Ovary (tissue), 9 donors: Measurements from ENCODE around the gene PYY. TPM values are rescaled to one million over a fixed set of nuclear protein-coding genes. Genes with fewer than 3 reads are reported as not detected.
"Not testable (repeated sequence)": the region's sequence is repeated elsewhere in the genome, so short reads cannot be mapped to it uniquely, and the experiment has no call there.

Experiments
- DNase-seq, 5 donors: peaks; one replicate each; pipeline ENCODE4 v3.0.0-alpha.2; 2019 to 2020
- H3K27ac ChIP-seq, 2 donors: fragments of 200-600 bp; one replicate each; pipeline versions ENCODE4 v1.5.1 to v1.8.0; 2019 to 2022
- H3K27me3 ChIP-seq: fragments of 200-600 bp; one replicate; pipeline ENCODE4 v1.8.0; 2022
- H3K36me3 ChIP-seq: fragments of 200-600 bp; sonication (generic); one replicate; pipeline ENCODE4 v1.5.1; 2019
- H3K4me1 ChIP-seq: one replicate; pipeline ENCODE4 v1.8.1; 2013; ENCODE audit warnings: mild to moderate bottlenecking, moderate library complexity; ENCODE audit not compliant: insufficient read depth
- H3K4me3 ChIP-seq: fragments of 200-600 bp; sonication (generic); one replicate; pipeline ENCODE4 v1.5.1; 2017
- H3K9me3 ChIP-seq, 2 donors: fragments of 200-600 bp in 1 of 2; sonication (generic) in 1 of 2; one replicate each; pipeline versions ENCODE4 v1.5.1 to v1.8.1; 2013 to 2019; ENCODE audit warnings: mild to moderate bottlenecking in 1 of 2, moderate library complexity in 1 of 2
- CTCF ChIP-seq, 3 donors: fragments of 450-650 bp in 2 of 3; fragments of 200-600 bp in 1 of 3; IDR thresholded peaks; one replicate each; pipeline versions ENCODE4 v1.5.1 to v1.8.0; 2016 to 2022; ENCODE audit warnings: antibody characterized with exemption in 3 of 3, mild to moderate bottlenecking in 1 of 3
- EP300 ChIP-seq: sonication (generic); formaldehyde crosslinking; IDR thresholded peaks from one replicate; pipeline ENCODE4 v1.6.1; 2017; ENCODE audit warnings: antibody characterized with exemption
- POLR2A ChIP-seq: fragments of 450-650 bp; IDR thresholded peaks from one replicate; pipeline ENCODE4 v1.6.1; 2017; ENCODE audit warnings: antibody characterized with exemption, mild to moderate bottlenecking, moderate library complexity
- WGBS, 3 donors: extraction: QIAGEN DNeasy Blood & Tissue Kit in 1 of 3; methylation state at CpG; one replicate each; pipeline versions ENCODE4 v1.1.5 to v1.1.7; 2013 to 2017; 5-methylcytosine and 5-hydroxymethylcytosine counted together
- intact Hi-C, 4 donors: fragments of 100-400 bp; cut with DNase I; formaldehyde crosslinking; loops; one replicate each; pipeline versions ENCODE4 v1.11.0 to v1.15.1; 2022 to 2023
- polyA plus RNA-seq, 2 donors: library from polyadenylated mRNA; stranded (reverse); fragments of 200-250 nt in 1 of 2; fragments of 350-450 nt in 1 of 2; fragmentation: Illumina TruSeq in 1 of 2; extraction: RNeasy Lipid Tissue Mini Kit (QIAGEN cat#74804) in 1 of 2; gene quantifications; one replicate each; pipeline ENCODE4 v1.2.3, GENCODE V29; 2013 to 2014
- total RNA-seq, 7 donors: library from RNA; depleted of rRNA in 2 of 7; stranded (reverse); fragments of >200 nt in 2 of 7; fragmentation: NEBNext Ultra II Directional in 3 of 7; extraction: Animal tissue kit (Norgen Biotek cat#: 25700) in 3 of 7; gene quantifications; one replicate each; pipeline versions ENCODE4 v1.1.0 to v1.2.4, GENCODE V29; 2016 to 2023
- donor health status: DM: no; HTN: no; CAD: no; lungs with moderate emphysema.
- donor health status: DM: no; HTN: no; CAD: no.
- donor health status: Bipolar disorder and iron deficiency.
- donor health status: DM: yes; HTN: yes; CAD: no.
- donor health status: DM: no; HTN: no; CAD: no.
- donor health status: DM: yes; HTN: yes; CAD: no.

PYY gene
- total and polyA plus RNA-seq, 9 donors: 0.18 to 1.1 (median 0.69) TPM; not detected in 6

GRCh38 chr17:43939886-43940285 lies 13.9 kb downstream of the PYY start:
- H3K4me3 ChIP-seq: no peak overlapping the region
- no peak overlapping the region for H3K27ac ChIP-seq
- no peaks in the 10 kb centered on the region for H3K27me3 ChIP-seq
- intact Hi-C loops: loop anchor here in 3 of 4 donors (5.0 to 10.0 kb wide), 4 partner anchors 55 to 227 kb away; no protein-coding TSS in a partner anchor
- peaks cover 4% of the 10 kb centered on the region for H3K4me1 ChIP-seq
- 88 to 94% (median 93%) methylated on average over 5 of the region's 5 CpGs for WGBS, 3 donors
- DNase-seq: no peak
- TF ChIP-seq POLR2A (no peak), EP300 (no peak), CTCF (IDR thresholded peaks at IDR 0.05) (no peak)
- no peaks in the 10 kb centered on the region for H3K9me3 ChIP-seq
- H3K36me3 ChIP-seq: no peaks in the 10 kb centered on the region

- WGBS, 3 donors: 91 to 96% (median 95%) methylated on average over 3 of the region's 3 CpGs
- H3K4me3 ChIP-seq, H3K27ac ChIP-seq, DNase-seq, H3K27me3 ChIP-seq, H3K9me3 ChIP-seq, H3K4me1 ChIP-seq, H3K36me3 ChIP-seq: not testable (repeated sequence)
- intact Hi-C loops: loop anchor here in 1 of 4 donors (10.0 kb wide), 1 partner anchor 55 kb away; no protein-coding TSS in a partner anchor
Measured at GRCh38 chr17:43939452-43939851, 14.3 kb downstream of the PYY start.

GRCh38 chr17:43938838-43939182 lies 14.9 kb downstream of the PYY start:
- Histone ChIP-seq H3K4me1 (peaks cover 4% of the 10 kb centered on the region), H3K27me3 (no peaks in the 10 kb centered on the region), H3K4me3 (no peak overlapping the region), H3K9me3 (no peaks in the 10 kb centered on the region), H3K36me3 (no peaks in the 10 kb centered on the region), H3K27ac (no peak overlapping the region)
- TF ChIP-seq CTCF (IDR thresholded peaks at IDR 0.05) (no peak), EP300 (no peak), POLR2A (no peak)
- 43 to 61% (median 59%) methylated on average over 6 of the region's 6 CpGs for WGBS, 3 donors
- DNase-seq: no peak
- intact Hi-C loops: loop anchor here in 1 of 4 donors (10.0 kb wide), 1 partner anchor 56 kb away; no protein-coding TSS in a partner anchor

GRCh38 chr17:43936434-43936833 lies 17.3 kb downstream of the PYY start:
- no peaks in the 10 kb centered on the region for H3K9me3 ChIP-seq
- H3K4me1 ChIP-seq: peaks cover 4% of the 10 kb centered on the region
- 93 to 98% (median 93%) methylated on average over 3 of the region's 3 CpGs for WGBS, 3 donors
- DNase-seq: no peak
- intact Hi-C loops: loop anchor here in 1 of 4 donors (10.0 kb wide), 1 partner anchor 58 kb away; no protein-coding TSS in a partner anchor
- H3K27me3 ChIP-seq: no peaks in the 10 kb centered on the region
- no peaks in the 10 kb centered on the region for H3K36me3 ChIP-seq
- no peak overlapping the region for H3K4me3 ChIP-seq
- H3K27ac ChIP-seq: no peak overlapping the region
- no peak for TF ChIP-seq POLR2A
- no peak for TF ChIP-seq EP300
- no peak for TF ChIP-seq CTCF (IDR thresholded peaks at IDR 0.05)

- DNase-seq: no peak
- Histone ChIP-seq H3K27me3 (no peaks in the 10 kb centered on the region), H3K27ac (no peak overlapping the region), H3K9me3 (no peaks in the 10 kb centered on the region), H3K36me3 (no peaks in the 10 kb centered on the region), H3K4me1 (peaks cover 4% of the 10 kb centered on the region), H3K4me3 (no peak overlapping the region)
- 48 to 57% (median 56%) methylated on average over 6 of the region's 6 CpGs for WGBS, 3 donors
- intact Hi-C loops: loop anchor here in 1 of 4 donors (10.0 kb wide), 1 partner anchor 59 kb away; no protein-coding TSS in a partner anchor
- no peak for TF ChIP-seq EP300
- TF ChIP-seq POLR2A: no peak
- TF ChIP-seq CTCF (IDR thresholded peaks at IDR 0.05): no peak
Measured at GRCh38 chr17:43935926-43936261, 17.8 kb downstream of the PYY start.
